GM23338 (cell line): Measurements from ENCODE around the gene TLR9. TPM values are rescaled to one million over a fixed set of nuclear protein-coding genes. Genes with fewer than 3 reads are reported as not detected.

ENCODE experiments used
- ATAC-seq: fragments of 200-7000 bp; cut with Tn5 transposase; 3 replicates; pipeline ENCODE4 v1.9.1; 2020
- DNase-seq: peaks from one replicate; pipeline ENCODE4 v3.0.0-alpha.2; 2015; ENCODE audit warnings: low spot score
- H2AFZ ChIP-seq: fragments of 200-600 bp; sonication (generic); 2 replicates; pipeline ENCODE4 v1.8.0; 2016; ENCODE audit warnings: antibody characterized with exemption, mild to moderate bottlenecking, moderate library complexity
- H3F3A ChIP-seq: fragments of 200-600 bp; sonication (generic); replicated peaks from 2 replicates; pipeline ENCODE4 v1.8.0; 2017; ENCODE audit warnings: antibody characterized with exemption, mixed run types, low read depth
- H3K27ac ChIP-seq: fragments of 200-600 bp; sonication (generic); 2 replicates; pipeline ENCODE4 v1.6.1; 2016; ENCODE audit warnings: low read depth
- H3K27me3 ChIP-seq: fragments of 200-600 bp; sonication (generic); 2 replicates; pipeline ENCODE4 v1.8.0; 2016; ENCODE audit warnings: mild to moderate bottlenecking, mixed run types, moderate library complexity; ENCODE audit not compliant: insufficient read depth
- H3K36me3 ChIP-seq: fragments of 200-600 bp; sonication (generic); 2 replicates; pipeline ENCODE4 v1.8.0; 2016; ENCODE audit warnings: mild to moderate bottlenecking; ENCODE audit not compliant: insufficient read depth
- H3K4me1 ChIP-seq: fragments of 200-600 bp; sonication (generic); 2 replicates; pipeline ENCODE4 v1.8.0; 2016; ENCODE audit warnings: mild to moderate bottlenecking, moderate library complexity; ENCODE audit not compliant: insufficient read depth
- H3K4me2 ChIP-seq: fragments of 200-600 bp; sonication (generic); 2 replicates; pipeline ENCODE4 v1.7.1; 2017; ENCODE audit warnings: mixed run types
- H3K4me3 ChIP-seq: fragments of 200-600 bp; sonication (generic); 2 replicates; pipeline ENCODE4 v1.6.1; 2016; ENCODE audit warnings: mixed run types
- H3K79me2 ChIP-seq: fragments of 200-600 bp; sonication (generic); replicated peaks from 2 replicates; pipeline ENCODE4 v1.8.0; 2017; ENCODE audit warnings: mild to moderate bottlenecking; ENCODE audit not compliant: insufficient read depth
- H3K9me2 ChIP-seq: fragments of 200-600 bp; sonication (generic); 2 replicates; pipeline ENCODE4 v1.8.0; 2017; ENCODE audit not compliant: insufficient read depth
- H4K20me1 ChIP-seq: fragments of 200-600 bp; sonication (generic); replicated peaks from 2 replicates; pipeline ENCODE4 v1.8.0; 2017; ENCODE audit warnings: mild to moderate bottlenecking; ENCODE audit not compliant: insufficient read depth
- H3K27ac Mint-ChIP-seq: 2 replicates; pipeline ENCODE4 v1.8.0; 2020; ENCODE audit warnings: inconsistent platforms, mild to moderate bottlenecking, moderate library complexity, mixed read lengths
- H3K27me3 Mint-ChIP-seq: 3 replicates; pipeline ENCODE4 v1.8.0; 2022; ENCODE audit warnings: low read depth, mild to moderate bottlenecking, moderate library complexity, mixed read lengths, inconsistent platforms; ENCODE audit not compliant: insufficient read depth, poor library complexity
- H3K36me3 Mint-ChIP-seq: 3 replicates; pipeline ENCODE4 v1.8.0; 2021; ENCODE audit warnings: low read depth, mild to moderate bottlenecking, inconsistent platforms, moderate library complexity, mixed read lengths
- H3K4me1 Mint-ChIP-seq: 3 replicates; pipeline ENCODE4 v1.8.0; 2020; ENCODE audit warnings: mild to moderate bottlenecking, inconsistent platforms, mixed read lengths
- H3K4me3 Mint-ChIP-seq: 3 replicates; pipeline ENCODE4 v1.8.0; 2021; ENCODE audit warnings: moderate library complexity, mild to moderate bottlenecking, inconsistent platforms, mixed read lengths
- H3K9me3 Mint-ChIP-seq: 3 replicates; pipeline ENCODE4 v1.8.0; 2020; ENCODE audit warnings: moderate library complexity, mild to moderate bottlenecking, inconsistent platforms, mixed read lengths
- CREB1 ChIP-seq: fragments of 250-450 bp; sonication (Bioruptor Pico); IDR thresholded peaks from 2 replicates; pipeline ENCODE4 v1.5.0; 2020; ENCODE audit warnings: low read depth, mild to moderate bottlenecking, moderate library complexity
- EZH2 ChIP-seq: fragments of 200-600 bp; sonication (generic); IDR thresholded peaks from one replicate; pipeline ENCODE4 v1.8.0; 2017; ENCODE audit warnings: antibody characterized with exemption, mild to moderate bottlenecking, low read depth; ENCODE audit not compliant: unreplicated experiment
- EZH2phosphoT487 ChIP-seq: fragments of 200-600 bp; sonication (generic); IDR thresholded peaks from one replicate; pipeline ENCODE4 v1.8.1; 2018; ENCODE audit warnings: antibody characterized with exemption; ENCODE audit not compliant: unreplicated experiment
- JUNB ChIP-seq: IDR thresholded peaks from one replicate; pipeline ENCODE4 v1.6.1; 2016; ENCODE audit warnings: antibody characterized with exemption; ENCODE audit not compliant: unreplicated experiment
- NANOG ChIP-seq: IDR thresholded peaks from 2 replicates; pipeline ENCODE4 v1.6.1; 2016; ENCODE audit warnings: antibody characterized with exemption, borderline replicate concordance
- POLR2AphosphoS5 ChIP-seq: IDR thresholded peaks from 2 replicates; pipeline ENCODE4 v1.6.1; 2016; ENCODE audit warnings: antibody characterized with exemption, low read depth
- STAT1 ChIP-seq: IDR thresholded peaks from one replicate; pipeline ENCODE4 v1.6.1; 2016; ENCODE audit warnings: antibody characterized with exemption; ENCODE audit not compliant: unreplicated experiment
- ZNF114 ChIP-seq: fragments of 250-450 bp; sonication (Bioruptor Pico); IDR thresholded peaks from 2 replicates; pipeline ENCODE4 v1.5.0; 2020; ENCODE audit warnings: mild to moderate bottlenecking, moderate library complexity
- ZNF331 ChIP-seq: fragments of 250-450 bp; sonication (Bioruptor Pico); IDR thresholded peaks from 2 replicates; pipeline ENCODE4 v1.5.0; 2020; ENCODE audit warnings: low read depth, mild to moderate bottlenecking, moderate library complexity
- polyA plus RNA-seq: library from polyadenylated mRNA; unstranded; fragments of >200 nt; fragmentation: Nextera tagmentation; extraction: Ambion mirVana; gene quantifications from 2 replicates; pipeline ENCODE4 v1.2.1, GENCODE V29; 2016
- total RNA-seq: library from RNA; depleted of rRNA; stranded (reverse); fragments of >200 nt; shearing (Covaris generic); gene quantifications from 2 replicates; pipeline ENCODE4 v1.2.3, GENCODE V29; 2014
- TF ChIP-seq, protein P1 (sequence below): fragments of 250-450 bp; sonication (Bioruptor Pico); IDR thresholded peaks from 2 replicates; pipeline ENCODE4 v1.5.0; 2020; ENCODE audit warnings: mild to moderate bottlenecking, moderate library complexity
- TF ChIP-seq, protein P2 (sequence below): IDR thresholded peaks from 2 replicates; pipeline ENCODE4 v1.6.1; 2016; ENCODE audit warnings: antibody characterized with exemption

TLR9 gene
- total and polyA plus RNA-seq, 2 experiments from 2014 or later, result not detected

DNA sequence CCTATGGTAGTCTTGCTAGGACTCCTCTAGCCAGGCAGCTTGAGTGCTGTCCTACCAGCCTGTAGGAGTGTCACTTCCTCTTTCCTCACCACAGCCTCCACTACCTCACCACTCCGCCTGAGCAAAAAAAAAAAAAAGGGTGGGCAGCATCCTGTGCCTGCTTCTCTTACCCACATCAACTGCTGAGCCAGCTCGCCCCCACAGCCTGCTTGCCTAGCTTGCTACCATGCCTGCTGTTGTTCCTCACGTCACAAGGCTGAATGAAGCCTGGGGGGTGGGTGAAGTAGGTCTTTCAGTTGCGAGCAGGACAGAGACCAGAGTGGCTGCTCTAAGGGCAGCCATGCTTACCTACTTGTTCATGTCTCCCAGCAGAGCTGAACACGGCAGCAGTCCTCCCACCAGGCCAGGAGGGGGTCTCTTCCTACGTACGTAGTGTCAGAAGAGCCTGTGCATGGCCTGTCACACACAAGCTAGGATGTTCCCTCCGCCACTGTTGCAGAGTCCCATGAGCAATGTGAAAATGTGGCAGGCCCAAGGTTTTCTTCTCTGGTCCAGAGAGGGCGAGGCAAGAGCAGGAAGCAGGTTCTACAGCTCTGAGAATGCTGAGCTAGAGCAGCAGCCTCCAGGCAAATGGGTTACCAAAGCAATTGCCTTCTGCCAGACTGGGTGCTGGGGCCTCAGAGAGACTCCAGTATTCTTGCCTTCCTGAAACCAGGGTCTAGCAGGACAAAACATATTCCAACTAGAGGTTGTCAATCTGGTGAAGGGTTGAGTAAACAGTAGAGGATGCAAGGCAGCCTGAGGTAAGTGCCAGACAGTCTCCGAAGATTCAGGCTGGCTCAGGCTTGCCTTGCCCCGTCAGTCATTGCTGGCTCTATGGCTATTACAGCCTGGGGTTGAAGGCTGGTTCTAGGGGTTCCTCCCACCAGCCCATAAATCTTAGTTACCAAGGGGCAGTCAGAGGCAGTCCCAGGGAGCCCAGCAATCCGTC is 28.2 kb upstream of the TLR9 start:
- TF ChIP-seq, protein P1, sequence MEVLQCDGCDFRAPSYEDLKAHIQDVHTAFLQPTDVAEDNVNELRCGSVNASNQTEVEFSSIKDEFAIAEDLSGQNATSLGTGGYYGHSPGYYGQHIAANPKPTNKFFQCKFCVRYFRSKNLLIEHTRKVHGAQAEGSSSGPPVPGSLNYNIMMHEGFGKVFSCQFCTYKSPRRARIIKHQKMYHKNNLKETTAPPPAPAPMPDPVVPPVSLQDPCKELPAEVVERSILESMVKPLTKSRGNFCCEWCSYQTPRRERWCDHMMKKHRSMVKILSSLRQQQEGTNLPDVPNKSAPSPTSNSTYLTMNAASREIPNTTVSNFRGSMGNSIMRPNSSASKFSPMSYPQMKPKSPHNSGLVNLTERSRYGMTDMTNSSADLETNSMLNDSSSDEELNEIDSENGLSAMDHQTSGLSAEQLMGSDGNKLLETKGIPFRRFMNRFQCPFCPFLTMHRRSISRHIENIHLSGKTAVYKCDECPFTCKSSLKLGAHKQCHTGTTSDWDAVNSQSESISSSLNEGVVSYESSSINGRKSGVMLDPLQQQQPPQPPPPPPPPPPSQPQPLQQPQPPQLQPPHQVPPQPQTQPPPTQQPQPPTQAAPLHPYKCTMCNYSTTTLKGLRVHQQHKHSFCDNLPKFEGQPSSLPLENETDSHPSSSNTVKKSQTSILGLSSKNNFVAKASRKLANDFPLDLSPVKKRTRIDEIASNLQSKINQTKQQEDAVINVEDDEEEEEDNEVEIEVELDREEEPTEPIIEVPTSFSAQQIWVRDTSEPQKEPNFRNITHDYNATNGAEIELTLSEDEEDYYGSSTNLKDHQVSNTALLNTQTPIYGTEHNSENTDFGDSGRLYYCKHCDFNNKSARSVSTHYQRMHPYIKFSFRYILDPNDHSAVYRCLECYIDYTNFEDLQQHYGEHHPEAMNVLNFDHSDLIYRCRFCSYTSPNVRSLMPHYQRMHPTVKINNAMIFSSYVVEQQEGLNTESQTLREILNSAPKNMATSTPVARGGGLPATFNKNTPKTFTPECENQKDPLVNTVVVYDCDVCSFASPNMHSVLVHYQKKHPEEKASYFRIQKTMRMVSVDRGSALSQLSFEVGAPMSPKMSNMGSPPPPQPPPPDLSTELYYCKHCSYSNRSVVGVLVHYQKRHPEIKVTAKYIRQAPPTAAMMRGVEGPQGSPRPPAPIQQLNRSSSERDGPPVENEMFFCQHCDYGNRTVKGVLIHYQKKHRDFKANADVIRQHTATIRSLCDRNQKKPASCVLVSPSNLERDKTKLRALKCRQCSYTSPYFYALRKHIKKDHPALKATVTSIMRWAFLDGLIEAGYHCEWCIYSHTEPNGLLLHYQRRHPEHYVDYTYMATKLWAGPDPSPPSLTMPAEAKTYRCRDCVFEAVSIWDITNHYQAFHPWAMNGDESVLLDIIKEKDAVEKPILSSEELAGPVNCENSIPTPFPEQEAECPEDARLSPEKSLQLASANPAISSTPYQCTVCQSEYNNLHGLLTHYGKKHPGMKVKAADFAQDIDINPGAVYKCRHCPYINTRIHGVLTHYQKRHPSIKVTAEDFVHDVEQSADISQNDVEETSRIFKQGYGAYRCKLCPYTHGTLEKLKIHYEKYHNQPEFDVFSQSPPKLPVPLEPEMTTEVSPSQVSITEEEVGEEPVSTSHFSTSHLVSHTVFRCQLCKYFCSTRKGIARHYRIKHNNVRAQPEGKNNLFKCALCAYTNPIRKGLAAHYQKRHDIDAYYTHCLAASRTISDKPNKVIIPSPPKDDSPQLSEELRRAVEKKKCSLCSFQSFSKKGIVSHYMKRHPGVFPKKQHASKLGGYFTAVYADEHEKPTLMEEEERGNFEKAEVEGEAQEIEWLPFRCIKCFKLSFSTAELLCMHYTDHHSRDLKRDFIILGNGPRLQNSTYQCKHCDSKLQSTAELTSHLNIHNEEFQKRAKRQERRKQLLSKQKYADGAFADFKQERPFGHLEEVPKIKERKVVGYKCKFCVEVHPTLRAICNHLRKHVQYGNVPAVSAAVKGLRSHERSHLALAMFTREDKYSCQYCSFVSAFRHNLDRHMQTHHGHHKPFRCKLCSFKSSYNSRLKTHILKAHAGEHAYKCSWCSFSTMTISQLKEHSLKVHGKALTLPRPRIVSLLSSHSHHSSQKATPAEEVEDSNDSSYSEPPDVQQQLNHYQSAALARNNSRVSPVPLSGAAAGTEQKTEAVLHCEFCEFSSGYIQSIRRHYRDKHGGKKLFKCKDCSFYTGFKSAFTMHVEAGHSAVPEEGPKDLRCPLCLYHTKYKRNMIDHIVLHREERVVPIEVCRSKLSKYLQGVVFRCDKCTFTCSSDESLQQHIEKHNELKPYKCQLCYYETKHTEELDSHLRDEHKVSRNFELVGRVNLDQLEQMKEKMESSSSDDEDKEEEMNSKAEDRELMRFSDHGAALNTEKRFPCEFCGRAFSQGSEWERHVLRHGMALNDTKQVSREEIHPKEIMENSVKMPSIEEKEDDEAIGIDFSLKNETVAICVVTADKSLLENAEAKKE (CRISPR knock-in tag), result no peak
- no peak for TF ChIP-seq EZH2phosphoT487
- TF ChIP-seq JUNB, result no peak
- no peak for TF ChIP-seq POLR2AphosphoS5
- TF ChIP-seq STAT1, result no peak
- TF ChIP-seq, protein P2, sequence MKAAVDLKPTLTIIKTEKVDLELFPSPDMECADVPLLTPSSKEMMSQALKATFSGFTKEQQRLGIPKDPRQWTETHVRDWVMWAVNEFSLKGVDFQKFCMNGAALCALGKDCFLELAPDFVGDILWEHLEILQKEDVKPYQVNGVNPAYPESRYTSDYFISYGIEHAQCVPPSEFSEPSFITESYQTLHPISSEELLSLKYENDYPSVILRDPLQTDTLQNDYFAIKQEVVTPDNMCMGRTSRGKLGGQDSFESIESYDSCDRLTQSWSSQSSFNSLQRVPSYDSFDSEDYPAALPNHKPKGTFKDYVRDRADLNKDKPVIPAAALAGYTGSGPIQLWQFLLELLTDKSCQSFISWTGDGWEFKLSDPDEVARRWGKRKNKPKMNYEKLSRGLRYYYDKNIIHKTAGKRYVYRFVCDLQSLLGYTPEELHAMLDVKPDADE, result no peak
- no peak for TF ChIP-seq CREB1 (CRISPR knock-in tag)
- no peak for TF ChIP-seq ZNF331 (CRISPR knock-in tag)
- TF ChIP-seq EZH2, result no peak
- no peak for TF ChIP-seq ZNF114 (CRISPR knock-in tag)
- TF ChIP-seq NANOG, result no peak
- H3K4me3 Mint-ChIP-seq, result no peak overlapping the region
- peaks cover 64% of the 10 kb centered on the region for H3K36me3 Mint-ChIP-seq
- no peak overlapping the region for H3K4me3 ChIP-seq
- no peaks in the 10 kb centered on the region for H3K9me2 ChIP-seq
- H3K36me3 ChIP-seq, result peaks cover 42% of the 10 kb centered on the region
- H3K27ac ChIP-seq, result no peak overlapping the region
- H3K4me2 ChIP-seq, result no peak overlapping the region
- no peaks in the 10 kb centered on the region for H3K4me1 ChIP-seq
- ATAC-seq, result no peak
- H3K4me1 Mint-ChIP-seq, result no peaks in the 10 kb centered on the region
- no peak overlapping the region for H3K27ac Mint-ChIP-seq
- H3K9me3 Mint-ChIP-seq, result no peaks in the 10 kb centered on the region
- peaks cover 17% of the 10 kb centered on the region; the same call in 1 of the 2 replicates for H4K20me1 ChIP-seq
- peaks cover 15% of the 10 kb centered on the region for H3F3A ChIP-seq
- peaks cover 8% of the 10 kb centered on the region for H3K27me3 Mint-ChIP-seq
- H2AFZ ChIP-seq, result no peak overlapping the region
- DNase-seq, result no peak
- no peaks in the 10 kb centered on the region for H3K27me3 ChIP-seq
- 0 out of 2 replicates have a peak, but pooled peaks cover 4% of the 10 kb centered on the region for H3K79me2 ChIP-seq
